Measurements from ENCODE around the gene ARFGEF3.

DNA sequence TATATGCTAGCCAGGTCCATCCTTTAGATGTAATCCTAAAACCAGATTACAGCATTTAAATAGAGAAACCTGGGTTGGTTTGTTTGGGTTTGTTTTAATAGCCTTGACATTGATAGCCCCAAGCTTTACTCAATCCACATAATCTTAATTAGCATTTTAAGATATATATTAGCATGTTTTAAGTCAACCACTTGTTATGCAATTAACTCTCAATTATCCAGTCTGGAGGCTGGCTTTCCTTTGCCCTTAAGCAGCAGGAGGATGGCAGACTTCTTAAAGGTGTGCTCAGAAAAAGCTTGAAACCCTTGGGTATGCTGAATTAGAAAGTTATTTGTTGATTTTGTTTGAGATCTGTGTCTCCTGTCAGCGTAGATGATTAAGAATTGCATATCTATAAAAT, 169.7 kb downstream of the ARFGEF3 start:
- TF ChIP-seq, protein P1, sequence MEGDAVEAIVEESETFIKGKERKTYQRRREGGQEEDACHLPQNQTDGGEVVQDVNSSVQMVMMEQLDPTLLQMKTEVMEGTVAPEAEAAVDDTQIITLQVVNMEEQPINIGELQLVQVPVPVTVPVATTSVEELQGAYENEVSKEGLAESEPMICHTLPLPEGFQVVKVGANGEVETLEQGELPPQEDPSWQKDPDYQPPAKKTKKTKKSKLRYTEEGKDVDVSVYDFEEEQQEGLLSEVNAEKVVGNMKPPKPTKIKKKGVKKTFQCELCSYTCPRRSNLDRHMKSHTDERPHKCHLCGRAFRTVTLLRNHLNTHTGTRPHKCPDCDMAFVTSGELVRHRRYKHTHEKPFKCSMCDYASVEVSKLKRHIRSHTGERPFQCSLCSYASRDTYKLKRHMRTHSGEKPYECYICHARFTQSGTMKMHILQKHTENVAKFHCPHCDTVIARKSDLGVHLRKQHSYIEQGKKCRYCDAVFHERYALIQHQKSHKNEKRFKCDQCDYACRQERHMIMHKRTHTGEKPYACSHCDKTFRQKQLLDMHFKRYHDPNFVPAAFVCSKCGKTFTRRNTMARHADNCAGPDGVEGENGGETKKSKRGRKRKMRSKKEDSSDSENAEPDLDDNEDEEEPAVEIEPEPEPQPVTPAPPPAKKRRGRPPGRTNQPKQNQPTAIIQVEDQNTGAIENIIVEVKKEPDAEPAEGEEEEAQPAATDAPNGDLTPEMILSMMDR (conservative IDR thresholded peaks at IDR 0.05 in 1 of 2, IDR thresholded peaks at IDR 0.05 in 1 of 2; ENCODE audit: low read depth in 1 of 2, low read length in 2 of 2), result no peak
- no peak for TF ChIP-seq EZH2 (IDR thresholded peaks at IDR 0.05; ENCODE audit: low read length, missing control alignments)
